Suprapubic skin (tissue), 3 donors: ENCODE results near the gene ABCB7.

ENCODE experiments used
- EP300 ChIP-seq: sonication (generic); formaldehyde crosslinking; IDR thresholded peaks from one replicate; pipeline ENCODE4 v1.6.1; 2017; ENCODE audit warnings: antibody characterized with exemption
- POLR2A ChIP-seq, 2 donors: fragments of 450-650 bp; IDR thresholded peaks; one replicate each; pipeline ENCODE4 v1.6.1; 2017; ENCODE audit warnings: antibody characterized with exemption in 2 of 2, mild to moderate bottlenecking in 2 of 2, moderate library complexity in 2 of 2
- TF ChIP-seq, protein P1 (sequence below), 2 donors: fragments of 200-600 bp in 1 of 2; fragments of 450-650 bp in 1 of 2; sonication (generic) in 1 of 2; IDR thresholded peaks; one replicate each; pipeline ENCODE4 v1.5.1; 2016 to 2019; ENCODE audit warnings: antibody characterized with exemption in 2 of 2, mild to moderate bottlenecking in 1 of 2, moderate library complexity in 1 of 2

DNA sequence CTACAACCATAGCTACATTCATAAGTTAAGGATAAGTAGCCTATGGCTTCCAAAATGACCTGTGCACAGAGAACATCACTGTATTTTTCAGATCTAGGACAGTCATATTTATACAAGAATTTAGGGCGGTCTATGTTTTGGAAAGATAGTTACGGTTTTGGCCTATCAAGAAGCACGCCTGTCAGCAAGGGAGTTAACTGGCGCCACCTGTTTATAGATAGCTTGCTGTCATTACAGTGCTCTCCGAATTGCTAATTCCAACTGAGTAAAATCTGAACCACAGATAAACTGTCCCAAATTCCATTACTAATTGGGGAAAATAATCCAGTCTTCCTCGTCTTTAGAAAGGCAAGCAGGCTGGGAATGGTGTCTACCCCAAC lies 646 bp downstream of the ABCB7 start:
- TF ChIP-seq, protein P1, sequence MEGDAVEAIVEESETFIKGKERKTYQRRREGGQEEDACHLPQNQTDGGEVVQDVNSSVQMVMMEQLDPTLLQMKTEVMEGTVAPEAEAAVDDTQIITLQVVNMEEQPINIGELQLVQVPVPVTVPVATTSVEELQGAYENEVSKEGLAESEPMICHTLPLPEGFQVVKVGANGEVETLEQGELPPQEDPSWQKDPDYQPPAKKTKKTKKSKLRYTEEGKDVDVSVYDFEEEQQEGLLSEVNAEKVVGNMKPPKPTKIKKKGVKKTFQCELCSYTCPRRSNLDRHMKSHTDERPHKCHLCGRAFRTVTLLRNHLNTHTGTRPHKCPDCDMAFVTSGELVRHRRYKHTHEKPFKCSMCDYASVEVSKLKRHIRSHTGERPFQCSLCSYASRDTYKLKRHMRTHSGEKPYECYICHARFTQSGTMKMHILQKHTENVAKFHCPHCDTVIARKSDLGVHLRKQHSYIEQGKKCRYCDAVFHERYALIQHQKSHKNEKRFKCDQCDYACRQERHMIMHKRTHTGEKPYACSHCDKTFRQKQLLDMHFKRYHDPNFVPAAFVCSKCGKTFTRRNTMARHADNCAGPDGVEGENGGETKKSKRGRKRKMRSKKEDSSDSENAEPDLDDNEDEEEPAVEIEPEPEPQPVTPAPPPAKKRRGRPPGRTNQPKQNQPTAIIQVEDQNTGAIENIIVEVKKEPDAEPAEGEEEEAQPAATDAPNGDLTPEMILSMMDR (IDR thresholded peaks at IDR 0.05): no peak
- TF ChIP-seq POLR2A (IDR thresholded peaks at IDR 0.05): no peak
- no peak for TF ChIP-seq EP300
